Measurements from ENCODE around the gene GALR1.

DNA sequence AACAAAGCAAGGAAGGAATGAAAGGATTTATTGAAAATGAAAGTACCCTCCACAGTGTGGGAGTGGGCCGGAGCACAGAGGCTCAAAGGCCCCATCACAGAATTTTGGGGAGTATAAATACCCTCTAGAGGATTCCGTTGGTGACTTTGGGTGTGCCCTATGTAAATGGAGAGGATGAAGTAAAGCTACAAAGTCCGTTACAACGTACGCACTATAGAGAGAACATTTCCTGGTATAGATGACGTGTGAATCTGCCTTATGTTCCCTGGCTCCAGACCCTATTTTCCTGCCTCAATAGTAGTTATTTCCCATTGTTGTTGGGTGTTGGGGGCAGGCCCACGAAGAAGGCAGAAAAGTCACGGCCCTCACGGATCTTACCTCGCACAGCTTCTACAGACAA, 65.3 kb downstream of the GALR1 start:
- TF ChIP-seq, protein P1, sequence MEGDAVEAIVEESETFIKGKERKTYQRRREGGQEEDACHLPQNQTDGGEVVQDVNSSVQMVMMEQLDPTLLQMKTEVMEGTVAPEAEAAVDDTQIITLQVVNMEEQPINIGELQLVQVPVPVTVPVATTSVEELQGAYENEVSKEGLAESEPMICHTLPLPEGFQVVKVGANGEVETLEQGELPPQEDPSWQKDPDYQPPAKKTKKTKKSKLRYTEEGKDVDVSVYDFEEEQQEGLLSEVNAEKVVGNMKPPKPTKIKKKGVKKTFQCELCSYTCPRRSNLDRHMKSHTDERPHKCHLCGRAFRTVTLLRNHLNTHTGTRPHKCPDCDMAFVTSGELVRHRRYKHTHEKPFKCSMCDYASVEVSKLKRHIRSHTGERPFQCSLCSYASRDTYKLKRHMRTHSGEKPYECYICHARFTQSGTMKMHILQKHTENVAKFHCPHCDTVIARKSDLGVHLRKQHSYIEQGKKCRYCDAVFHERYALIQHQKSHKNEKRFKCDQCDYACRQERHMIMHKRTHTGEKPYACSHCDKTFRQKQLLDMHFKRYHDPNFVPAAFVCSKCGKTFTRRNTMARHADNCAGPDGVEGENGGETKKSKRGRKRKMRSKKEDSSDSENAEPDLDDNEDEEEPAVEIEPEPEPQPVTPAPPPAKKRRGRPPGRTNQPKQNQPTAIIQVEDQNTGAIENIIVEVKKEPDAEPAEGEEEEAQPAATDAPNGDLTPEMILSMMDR (IDR thresholded peaks at IDR 0.05): no peak
- TF ChIP-seq FOXM1 (IDR thresholded peaks at IDR 0.05; ENCODE audit: low read depth) (no peak), IRF3 (IDR thresholded peaks at IDR 0.05; ENCODE audit: low read depth, low read length) (no peak), ELF1 (IDR thresholded peaks at IDR 0.05) (no peak), EP300 (IDR thresholded peaks at IDR 0.05; ENCODE audit: borderline replicate concordance in 1 of 2, low read depth in 1 of 2, low read length in 1 of 2) (no peak)
